Body of pancreas (tissue), 4 donors: ENCODE measurements around the gene CSMD2.

ENCODE experiments used
- POLR2A ChIP-seq, 3 donors: fragments of 450-650 bp; IDR thresholded peaks; one replicate each; pipeline ENCODE4 v1.6.1; 2016; ENCODE audit warnings: antibody characterized with exemption in 3 of 3, mild to moderate bottlenecking in 2 of 3
- TF ChIP-seq, protein P1 (sequence below), 7 experiments: fragments of 450-650 bp in 4 of 7; fragments of 200-600 bp in 3 of 7; sonication (generic) in 3 of 7; IDR thresholded peaks; one replicate each; pipeline ENCODE4 v1.5.1; 2016 to 2019; ENCODE audit warnings: antibody characterized with exemption in 7 of 7

DNA sequence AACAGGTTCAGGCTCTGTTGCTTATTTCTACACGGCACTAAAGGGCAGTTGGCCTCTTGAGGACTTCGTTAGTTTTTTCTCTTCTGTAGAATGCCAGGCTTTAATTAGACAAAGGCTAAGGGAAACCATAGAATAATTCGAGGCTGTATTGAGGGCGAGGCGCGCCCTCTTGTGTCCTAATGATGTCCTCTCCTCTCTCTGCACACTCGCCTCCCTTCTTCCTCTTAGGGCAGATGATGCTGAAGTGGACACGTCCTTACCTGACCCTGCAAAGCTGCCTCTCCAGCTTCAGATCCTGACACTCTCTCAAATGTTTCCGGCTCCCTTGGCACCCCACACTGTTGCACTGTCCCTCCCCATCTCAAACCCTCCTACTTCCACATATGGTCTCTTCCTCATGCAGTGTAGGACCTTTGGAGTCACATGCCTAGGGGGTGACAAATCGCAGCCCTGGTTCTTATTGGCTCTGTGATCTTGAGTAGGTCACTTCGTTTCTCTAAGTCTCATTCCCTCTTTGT is 694.5 kb downstream of the CSMD2 start:
- TF ChIP-seq POLR2A (IDR thresholded peaks at IDR 0.05): no peak
- TF ChIP-seq, protein P1, sequence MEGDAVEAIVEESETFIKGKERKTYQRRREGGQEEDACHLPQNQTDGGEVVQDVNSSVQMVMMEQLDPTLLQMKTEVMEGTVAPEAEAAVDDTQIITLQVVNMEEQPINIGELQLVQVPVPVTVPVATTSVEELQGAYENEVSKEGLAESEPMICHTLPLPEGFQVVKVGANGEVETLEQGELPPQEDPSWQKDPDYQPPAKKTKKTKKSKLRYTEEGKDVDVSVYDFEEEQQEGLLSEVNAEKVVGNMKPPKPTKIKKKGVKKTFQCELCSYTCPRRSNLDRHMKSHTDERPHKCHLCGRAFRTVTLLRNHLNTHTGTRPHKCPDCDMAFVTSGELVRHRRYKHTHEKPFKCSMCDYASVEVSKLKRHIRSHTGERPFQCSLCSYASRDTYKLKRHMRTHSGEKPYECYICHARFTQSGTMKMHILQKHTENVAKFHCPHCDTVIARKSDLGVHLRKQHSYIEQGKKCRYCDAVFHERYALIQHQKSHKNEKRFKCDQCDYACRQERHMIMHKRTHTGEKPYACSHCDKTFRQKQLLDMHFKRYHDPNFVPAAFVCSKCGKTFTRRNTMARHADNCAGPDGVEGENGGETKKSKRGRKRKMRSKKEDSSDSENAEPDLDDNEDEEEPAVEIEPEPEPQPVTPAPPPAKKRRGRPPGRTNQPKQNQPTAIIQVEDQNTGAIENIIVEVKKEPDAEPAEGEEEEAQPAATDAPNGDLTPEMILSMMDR (IDR thresholded peaks at IDR 0.05): peak; percentile 64 to 85 (median 83)
